Ecto neural progenitor cell (in vitro differentiated cells): Measurements from ENCODE around the gene MVD.

Source experiments
- DNase-seq: peaks from one replicate; pipeline ENCODE4 v3.0.0-alpha.2; 2018; ENCODE audit warnings: low spot score

The MVD gene

DNA sequence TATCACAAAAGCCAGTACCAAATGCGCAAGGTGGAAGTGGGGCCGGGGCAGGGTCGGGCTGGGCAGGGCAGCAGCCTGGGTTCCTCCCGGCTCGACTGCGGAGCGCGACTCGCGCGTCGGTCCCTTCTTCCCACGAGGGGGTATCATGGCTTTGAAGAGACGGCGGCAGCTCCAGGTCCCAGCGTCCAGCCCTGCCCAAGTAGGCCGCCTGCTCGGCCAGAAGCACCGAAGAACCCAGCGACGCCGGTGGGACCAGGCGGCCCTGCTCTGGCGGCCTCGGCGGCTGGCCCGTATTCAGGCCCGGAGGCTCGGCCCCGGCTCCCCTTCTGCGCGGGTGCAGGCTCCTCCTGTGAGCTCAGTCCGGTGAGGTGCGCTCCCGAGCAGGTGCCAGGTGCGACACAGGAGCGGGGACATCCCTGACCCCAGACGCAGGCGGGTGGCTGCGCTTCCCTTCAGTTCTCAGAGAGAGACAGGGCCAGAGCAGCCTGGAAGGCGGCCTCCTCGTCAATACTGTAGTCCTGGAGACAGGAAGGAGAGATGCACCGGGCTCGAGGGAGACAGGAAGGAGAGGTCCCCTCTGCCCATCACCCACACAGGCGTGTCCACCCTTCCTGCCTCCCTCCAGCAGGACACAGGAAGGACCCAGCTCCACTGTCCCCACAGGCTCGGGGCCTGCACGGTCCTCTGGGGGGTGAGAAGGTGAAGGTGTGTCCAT lies 34.4 kb upstream of the MVD start:
- DNase-seq = no peak

DNA sequence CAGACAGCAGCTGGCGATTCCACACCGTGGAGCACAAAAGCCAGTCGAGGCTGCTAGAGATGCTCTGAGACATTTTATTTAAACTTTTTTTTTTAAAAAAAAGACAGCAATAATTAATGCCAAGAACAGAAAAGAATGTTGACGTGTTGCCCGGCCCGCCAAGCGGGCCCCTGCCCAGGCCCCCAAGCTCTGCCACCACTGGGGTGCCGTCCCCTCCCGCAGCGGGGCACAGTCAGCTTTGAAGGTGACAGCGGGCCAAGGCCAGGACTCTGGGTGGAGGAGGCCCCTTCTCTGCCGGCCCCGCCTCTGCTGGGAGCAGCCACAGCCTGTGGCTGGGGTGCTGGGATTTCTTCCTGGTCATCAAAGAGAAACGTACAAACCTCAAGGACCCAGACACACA lies 33.5 kb upstream of the MVD start:
- no peak for DNase-seq

DNA sequence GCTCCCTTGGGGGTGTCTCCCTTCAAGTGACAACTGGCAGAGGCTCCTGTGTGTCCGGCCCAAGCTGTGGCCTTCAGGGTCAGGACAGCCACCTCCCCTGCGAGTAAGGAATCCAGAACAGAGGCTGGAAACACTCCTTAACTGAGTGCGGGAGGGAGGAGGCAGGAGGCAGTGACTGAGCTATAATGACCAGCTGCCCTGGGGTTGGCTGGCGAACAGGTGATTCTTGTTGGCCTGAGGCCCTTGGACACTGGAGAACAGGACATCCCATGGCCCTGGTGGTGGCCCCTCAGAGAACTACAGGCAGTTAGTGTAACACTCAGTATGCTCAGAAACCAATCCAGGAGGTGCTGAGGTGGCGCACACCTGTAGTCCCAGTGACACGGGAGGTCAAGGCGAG lies 32.9 kb upstream of the MVD start:
- DNase-seq = no peak

GRCh38 chr16:88695218-88695617 lies 32.3 kb upstream of the MVD start:
- DNase-seq = no peak

- DNase-seq = no peak
Observed at GRCh38 chr16:88694221-88695087, 31.6 kb upstream of the MVD start.

DNA sequence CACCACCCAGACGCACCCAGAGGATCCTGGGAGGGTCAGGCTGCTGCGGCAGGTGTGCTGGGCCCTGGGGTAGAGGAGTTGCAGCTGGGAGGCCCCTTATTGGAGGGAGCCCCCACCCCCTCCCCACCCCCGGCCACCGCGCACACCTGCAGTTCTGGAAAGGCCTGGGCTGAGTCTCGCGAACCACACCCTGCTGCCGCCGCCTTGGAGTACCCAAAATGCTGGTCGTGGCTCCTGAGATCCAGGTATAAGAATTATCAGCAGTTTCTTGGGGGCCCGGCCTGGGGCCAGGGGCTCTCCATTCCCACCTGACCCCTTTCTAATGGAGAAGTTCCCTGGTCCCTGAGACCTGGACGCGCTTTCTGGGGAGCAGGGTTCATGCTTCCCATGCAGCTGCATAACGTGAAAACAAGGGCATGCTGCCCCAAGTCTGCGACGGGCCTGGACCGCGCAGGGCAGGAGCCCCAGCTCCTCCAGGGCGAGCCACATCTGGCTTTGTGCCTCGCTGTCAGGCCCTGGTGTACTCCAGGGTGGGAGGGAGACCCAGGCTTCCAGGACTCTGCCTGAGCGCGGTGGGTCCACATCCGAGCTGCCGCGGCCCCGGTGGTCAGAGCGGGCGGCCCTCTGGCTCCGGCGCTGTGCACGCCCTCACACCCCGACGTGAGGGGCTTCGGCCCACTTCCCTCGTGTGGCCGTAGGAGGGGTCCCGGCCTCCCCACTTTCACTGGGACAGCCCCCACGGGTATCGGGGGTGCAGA lies 30.7 kb upstream of the MVD start:
- DNase-seq = no peak

- DNase-seq = no peak
Observed at GRCh38 chr16:88692861-88693260, 30.0 kb upstream of the MVD start.

GRCh38 chr16:88691924-88692560 lies 29.2 kb upstream of the MVD start:
- DNase-seq = no peak

DNA sequence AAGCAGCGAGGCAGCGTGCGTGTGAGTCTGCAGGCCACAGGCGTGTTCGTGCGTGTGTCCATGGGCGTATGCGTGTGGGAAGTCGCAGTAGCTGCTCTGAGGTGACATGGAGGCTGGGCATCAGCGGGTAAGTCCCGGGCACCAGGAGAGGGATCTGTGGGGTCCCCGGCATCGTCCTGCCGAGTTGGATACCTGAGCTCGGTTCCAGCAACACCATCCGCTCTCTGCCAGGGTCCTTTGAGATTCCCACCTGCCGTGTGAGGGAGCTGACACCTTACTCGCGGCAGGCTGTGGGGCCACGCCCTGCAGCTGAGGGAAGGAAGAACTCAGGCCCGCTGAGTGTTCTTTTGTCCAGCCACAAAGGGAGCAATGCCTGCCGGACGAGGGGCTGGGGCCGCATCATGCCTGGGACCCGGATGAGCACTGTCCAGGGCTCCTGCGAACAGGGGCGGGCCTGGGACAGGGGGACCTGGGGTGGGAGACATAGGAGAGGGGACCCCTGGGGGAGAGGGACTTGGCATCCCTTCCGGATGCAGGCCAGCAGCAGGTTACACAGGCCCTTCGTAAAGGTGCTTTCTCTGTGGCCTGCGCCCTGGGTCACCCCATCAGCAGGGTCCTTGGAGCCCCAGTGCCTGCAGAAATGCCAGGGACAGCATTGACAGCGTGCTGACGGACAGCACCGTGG lies 28.4 kb upstream of the MVD start:
- DNase-seq = no peak

DNA sequence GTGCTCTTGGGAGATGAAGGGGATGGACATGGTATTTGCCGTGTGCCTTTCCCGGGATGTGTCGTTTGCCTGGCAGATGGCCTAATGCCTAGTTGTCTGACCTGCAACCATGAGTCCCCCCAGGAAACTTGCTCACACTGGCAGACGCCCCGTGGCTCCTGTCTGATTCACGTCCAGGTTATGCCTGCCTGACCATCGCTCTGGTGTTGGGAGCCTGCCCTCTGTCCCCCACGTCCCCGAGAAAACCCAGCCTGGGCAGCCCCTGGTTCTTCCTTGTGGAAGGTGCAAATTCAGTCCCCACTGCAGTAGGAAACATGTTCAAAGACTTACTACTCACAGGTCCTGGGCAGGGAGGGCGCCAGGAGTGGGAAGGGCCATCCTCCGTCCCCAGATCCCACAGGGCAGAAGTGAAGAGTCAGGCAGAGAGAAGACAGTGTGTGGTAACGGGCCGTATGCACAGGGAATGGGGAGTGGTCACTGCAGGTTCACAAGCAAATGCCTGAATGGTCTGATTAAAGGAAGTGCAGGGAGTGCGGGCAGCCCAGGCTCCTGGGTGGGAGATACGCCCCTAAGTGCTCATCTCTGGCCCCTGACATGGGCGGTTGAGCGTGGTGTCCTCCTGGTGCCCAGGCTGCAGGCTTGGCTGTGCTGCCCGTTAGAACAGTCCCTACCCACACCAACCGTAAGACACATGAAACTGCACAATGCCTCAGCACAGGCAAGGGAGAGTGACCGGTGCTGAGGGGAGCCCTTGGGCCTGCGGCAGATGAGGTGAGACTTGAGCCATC lies 27.6 kb upstream of the MVD start:
- DNase-seq = no peak

- DNase-seq = no peak
Observed at GRCh38 chr16:88688013-88688778, 25.3 kb upstream of the MVD start.

DNA sequence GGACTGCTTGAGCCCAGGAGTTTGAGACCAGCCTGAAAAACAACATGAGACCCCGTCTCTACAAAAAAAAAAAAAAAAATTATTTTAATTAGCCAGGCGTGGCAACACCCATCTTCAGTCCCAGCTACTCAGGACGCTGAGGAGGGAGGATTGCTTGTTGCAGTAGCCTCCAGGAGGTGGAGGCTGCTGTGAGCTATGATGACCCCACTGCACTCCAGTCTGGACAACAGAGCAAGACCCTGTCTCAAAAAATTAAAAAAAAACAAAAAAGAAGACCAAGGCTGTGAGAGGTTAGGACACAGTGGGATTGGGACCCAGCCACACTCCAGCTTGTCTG lies 24.8 kb upstream of the MVD start:
- no peak for DNase-seq

GRCh38 chr16:88687254-88687576 lies 24.3 kb upstream of the MVD start:
- DNase-seq = no peak

- DNase-seq = peak; percentile 96
Observed at GRCh38 chr16:88686439-88687253, 23.8 kb upstream of the MVD start, which contains the start of gene SNAI3. TSS of gene SNAI3 (minus strand) at chr16:88686507. CDS start at chr16:88686406, 101 bp downstream.

- DNase-seq = no peak
Observed at GRCh38 chr16:88686062-88686438, 23.2 kb upstream of the MVD start.

DNA sequence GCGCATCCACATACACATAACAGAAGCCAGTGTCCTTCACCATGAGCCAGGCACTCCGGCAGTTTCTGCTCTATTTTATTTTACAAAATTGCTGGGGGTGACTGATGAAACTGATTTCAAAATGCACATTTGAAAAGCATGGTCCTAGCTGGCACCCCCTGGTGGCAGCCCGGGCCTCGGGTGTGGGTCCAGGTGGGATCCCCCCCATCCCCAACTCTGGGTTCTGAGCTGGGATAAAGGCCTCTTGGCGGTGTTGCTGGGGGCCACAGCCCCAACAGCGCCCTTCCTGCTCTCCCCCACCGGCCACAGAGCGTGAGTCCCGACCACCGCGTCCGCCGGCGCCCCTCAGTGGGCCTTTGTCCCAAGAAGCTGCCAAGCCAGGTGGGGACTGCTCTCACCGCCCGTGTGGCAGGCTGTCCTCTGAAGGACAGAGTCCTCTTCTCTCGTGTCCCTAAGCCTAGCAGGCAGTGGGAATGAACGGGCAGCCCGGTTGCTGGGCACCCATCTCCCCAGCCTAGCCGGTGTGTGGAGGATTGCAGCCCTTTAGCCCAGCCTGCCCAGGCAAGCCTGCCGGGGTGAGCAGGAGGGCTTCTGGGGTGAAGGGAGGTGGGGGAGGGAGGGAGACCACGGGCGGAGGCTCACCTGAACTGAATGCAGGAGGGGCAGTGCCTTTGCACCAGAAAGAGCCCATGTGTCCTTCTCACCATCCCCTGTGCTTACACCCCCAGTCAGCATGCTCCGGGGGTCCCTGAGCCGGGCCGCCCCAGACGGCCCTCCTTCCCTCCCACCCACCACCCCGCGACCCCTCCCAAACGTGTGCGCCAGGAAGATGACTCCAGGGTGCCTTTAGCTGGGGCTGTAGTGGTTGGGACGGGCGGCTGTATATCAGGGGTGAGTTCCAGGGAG lies 22.5 kb upstream of the MVD start:
- no peak for DNase-seq

DNA sequence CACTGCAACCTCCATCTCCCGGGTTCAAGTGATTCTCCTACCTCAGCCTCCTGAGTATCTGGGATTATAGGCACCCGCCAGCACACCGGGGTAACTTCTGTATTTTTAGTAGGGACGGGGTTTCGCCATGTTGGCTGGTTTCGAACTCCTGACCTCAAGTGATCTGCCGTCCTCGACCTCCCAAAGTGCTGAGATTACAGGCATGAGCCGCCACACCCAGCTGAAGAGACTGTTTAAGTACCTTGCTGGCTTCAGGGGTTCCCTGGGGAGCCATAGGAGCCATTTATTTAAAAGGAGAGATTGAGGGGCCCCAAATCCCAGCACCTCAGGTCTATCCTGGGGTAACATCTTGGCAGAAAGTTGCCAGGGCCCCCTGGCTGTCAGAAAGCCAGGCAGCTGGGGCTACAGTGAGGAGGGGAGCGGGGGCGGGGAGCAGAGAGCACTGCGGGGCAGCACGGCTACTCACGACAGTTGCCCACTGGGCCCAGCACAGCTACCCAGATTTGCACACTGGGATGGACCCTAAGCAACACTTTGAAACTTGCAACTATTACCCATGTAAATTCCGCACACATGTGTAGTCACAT lies 21.8 kb upstream of the MVD start:
- DNase-seq = no peak
